ENCODE results near the gene INHBB.
A peak's percentile ranks its signal among the peaks of the same experiment; 100 is the strongest.
"Not testable (repeated sequence)": the region's sequence is repeated elsewhere in the genome, so short reads cannot be mapped to it uniquely, and the experiment has no call there.

The INHBB gene

GRCh38 chr2:120382541-120383144, 36.7 kb downstream of the INHBB start:
- no peak for DNase-seq (ENCODE audit: low spot score)

GRCh38 chr2:120383191-120383590, 37.3 kb downstream of the INHBB start:
- no peak for DNase-seq (ENCODE audit: low spot score)

- DNase-seq (ENCODE audit: low spot score): no peak
Measured at GRCh38 chr2:120383631-120384340, 37.9 kb downstream of the INHBB start.

DNA sequence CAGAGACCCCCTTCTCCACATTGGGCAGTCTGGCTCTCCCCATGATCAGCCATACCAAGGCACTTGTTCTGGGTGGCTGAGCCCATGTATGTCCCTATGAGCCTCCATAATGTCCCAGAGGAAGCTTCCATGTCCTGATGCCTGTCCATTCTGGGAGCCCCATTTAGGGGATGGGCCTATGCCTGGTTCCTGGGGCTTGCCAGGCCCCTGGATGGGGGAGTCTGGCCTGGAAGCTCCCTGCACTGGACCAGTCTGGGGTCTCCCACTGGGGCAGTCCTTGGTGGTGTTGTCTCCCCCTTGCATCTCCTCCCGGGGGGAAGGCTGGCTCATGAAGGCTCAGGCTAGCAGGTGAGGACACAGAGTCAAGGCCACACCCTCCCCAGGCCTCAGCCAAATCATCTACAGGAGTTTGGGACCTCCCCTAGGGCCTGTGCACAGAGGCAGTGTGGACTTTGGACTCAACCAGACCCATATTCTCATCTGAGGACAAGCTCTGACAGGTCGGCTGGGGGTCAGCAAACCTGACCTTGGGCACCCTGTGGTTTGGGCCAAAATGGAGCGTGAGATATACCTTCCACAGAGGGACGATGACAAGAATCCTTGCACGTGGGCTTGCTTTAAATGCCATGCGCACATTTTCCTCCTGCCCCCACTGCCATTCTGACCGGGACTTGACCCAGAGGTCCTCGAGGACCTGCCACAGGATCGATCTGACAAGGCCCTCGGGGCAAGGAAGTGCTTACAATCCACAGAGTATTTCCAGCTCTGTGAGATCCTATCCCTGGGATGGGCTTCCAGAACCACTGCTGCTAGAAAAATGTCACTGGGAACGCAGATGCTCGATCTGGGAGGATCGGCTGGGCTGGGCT, 38.8 kb downstream of the INHBB start:
- DNase-seq (ENCODE audit: low spot score): no peak

GRCh38 chr2:120385355-120386127, 39.6 kb downstream of the INHBB start:
- no peak for DNase-seq (ENCODE audit: low spot score)

DNA sequence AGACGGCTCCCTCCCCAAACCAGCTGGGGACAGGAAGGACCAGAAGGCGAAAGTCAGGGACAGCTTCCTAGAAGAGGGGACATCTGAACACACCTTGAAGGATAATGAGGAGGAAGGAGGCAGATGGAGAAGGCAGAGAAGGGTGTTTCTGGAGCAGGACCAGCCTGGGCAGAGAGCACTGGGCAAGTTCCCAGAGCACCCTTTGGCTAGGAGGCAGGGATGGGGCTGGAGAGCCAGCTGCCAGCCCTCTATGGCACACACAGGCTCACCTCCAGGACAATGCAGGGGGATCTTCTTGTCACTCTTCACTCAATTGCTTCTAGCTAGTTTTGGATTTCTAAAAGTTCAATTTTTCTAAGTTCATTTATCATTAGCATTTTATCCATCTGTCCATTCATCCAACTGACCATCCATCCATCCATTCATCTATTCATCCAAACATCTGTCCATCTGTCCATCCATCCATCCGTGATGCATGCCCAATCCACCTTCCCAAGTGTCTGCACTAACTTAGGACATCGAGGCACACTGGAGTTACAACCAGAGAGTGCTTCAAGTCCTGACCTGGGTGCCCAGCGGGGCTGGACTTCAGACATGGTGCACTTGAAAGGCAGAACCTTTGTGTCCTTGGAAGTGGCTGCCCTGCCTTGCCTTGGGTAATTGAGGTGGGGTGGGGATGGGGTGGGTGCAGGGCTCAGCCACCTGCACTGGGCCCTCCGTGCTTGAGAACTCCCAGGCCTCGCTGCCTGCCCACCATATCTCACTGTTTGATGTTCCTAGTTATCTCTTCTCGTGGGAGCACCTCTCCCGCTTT, 42.5 kb downstream of the INHBB start:
- no peak for DNase-seq (ENCODE audit: low spot score)

DNA sequence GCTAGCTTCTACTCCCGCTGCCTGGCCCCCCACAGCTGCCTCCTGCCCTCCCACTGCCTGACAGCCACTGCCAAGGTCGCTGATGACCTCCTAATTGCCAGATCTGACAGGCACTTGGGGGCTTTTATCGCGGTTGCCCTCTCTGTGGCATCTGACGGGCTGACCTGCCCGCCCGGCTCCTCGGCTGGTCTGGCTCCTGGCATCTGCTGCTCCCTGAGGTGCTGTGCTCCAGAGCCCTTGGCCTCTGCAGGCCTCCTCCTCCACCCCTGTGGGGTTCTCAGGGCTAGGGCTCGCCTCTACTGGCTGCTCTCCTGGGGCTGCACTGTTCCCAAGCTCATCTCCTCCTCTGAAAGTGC, 43.1 kb downstream of the INHBB start:
- DNase-seq (ENCODE audit: low spot score): no peak

GRCh38 chr2:120390381-120391055, 44.6 kb downstream of the INHBB start:
- no peak for DNase-seq (ENCODE audit: low spot score)

DNA sequence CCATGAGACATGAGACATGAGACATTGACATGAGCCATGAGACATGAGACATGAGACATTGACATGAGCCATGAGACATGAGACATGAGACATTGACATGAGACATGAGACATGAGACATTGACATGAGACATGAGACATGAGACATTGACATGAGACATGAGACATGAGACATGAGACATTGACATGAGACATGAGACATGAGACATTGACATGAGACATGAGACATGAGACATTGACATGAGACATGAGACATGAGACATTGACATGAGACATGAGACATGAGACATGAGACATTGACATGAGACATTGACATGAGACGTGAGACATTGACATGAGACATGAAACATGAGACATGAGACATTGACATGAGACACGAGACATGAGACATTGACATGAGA, 45.4 kb downstream of the INHBB start:
- DNase-seq (ENCODE audit: low spot score): not testable (repeated sequence)

DNA sequence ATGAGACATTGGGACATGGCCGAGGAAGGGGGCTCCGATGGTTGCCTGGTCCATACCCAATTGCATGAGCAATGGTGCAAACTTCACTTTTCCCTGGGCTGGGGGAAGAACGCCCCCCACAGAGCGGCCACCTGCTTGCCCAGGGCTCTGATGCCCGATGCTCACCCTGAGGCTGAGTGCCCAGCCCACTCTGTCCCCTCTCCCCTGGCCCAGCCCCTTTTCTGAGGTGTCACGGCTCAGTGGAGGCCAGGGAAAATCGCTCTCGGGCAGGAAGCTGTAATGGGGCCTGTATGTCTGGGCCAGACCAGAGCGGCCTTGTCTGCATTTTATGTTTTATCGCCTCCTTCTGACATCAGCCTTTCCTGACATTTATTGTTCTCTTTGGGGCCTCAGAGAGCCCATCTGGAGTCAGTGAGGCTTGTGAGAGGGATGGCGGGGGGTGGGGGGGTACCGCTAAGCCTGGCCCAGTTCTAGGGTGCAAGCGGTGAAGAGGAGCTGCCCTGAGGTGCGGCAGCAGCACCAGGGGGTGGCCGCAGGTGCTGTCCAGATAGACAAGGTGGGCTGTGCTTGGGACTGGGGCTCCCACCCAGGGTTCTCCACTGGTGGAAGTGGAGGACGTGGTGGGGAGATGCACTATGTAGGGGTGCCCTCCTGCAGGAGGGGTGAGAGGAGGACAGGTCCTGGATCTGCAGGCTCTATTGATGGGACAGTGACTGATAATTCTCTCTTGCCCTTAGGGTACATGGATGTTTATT, 46.2 kb downstream of the INHBB start:
- DNase-seq (ENCODE audit: low spot score): no peak

- no peak for DNase-seq (ENCODE audit: low spot score)
Measured at GRCh38 chr2:120392923-120393322, 47.0 kb downstream of the INHBB start.

GRCh38 chr2:120393456-120393855, 47.5 kb downstream of the INHBB start:
- no peak for DNase-seq (ENCODE audit: low spot score)

- DNase-seq (ENCODE audit: low spot score): no peak
Measured at GRCh38 chr2:120394764-120395163, 48.8 kb downstream of the INHBB start.

GRCh38 chr2:120395221-120396012, 49.5 kb downstream of the INHBB start:
- no peak for DNase-seq (ENCODE audit: low spot score)

DNA sequence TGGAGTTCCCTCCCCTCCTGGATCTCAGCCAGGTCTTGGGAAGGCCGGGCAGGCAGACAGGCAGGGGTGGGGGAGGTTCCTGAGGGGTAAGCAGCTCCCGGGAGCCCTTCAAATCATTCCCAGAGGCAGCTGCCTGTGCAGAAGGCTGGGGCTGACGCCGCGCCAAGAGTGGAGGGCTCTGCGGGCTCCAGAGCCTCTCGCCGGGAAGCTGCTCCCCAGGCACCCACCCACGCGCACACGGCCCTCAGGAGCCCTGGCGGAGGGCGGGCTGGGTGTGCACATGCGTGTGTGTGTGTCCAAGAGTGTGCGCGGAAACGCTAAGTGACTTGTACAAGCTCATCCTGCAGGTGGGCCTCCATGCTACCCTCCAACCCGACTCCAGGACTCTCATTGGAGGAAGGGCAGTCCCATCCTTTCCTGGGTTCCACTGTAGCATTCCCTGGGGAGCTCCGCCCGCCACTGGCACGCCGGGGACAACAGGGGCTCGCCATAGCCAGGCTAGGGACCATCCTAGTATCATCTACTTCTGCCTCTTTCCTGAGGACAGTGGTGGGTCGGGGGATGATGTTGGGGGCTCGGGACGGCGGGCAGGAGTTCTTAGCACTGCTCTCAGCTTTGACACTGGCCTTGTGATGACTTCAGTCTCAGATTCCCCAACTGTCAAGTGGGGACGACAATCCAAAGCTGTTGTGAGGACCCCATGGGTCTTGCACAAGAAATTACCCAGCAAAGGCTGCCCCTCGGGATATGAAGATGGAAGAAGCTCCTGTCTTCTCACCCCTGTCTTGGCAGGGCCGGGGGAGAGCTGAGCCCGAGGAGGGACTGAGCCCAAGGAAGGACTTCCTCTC, 50.3 kb downstream of the INHBB start:
- DNase-seq (ENCODE audit: low spot score): no peak

GRCh38 chr2:120396861-120397811, 51.2 kb downstream of the INHBB start:
- peak; percentile 80 for DNase-seq (ENCODE audit: low spot score)
